ENCODE data around the gene RAET1E.
"Not testable (repeated sequence)": the region's sequence is repeated elsewhere in the genome, so short reads cannot be mapped to it uniquely, and the experiment has no call there.

The RAET1E gene

GRCh38 chr6:149923327-149923986 is 25.5 kb upstream of the RAET1E start:
- no peak for DNase-seq (ENCODE audit: extremely low spot score)
- TF ChIP-seq BHLHE40 (IDR thresholded peaks at IDR 0.05; ENCODE audit: borderline replicate concordance) (no peak), HDGF (IDR thresholded peaks at IDR 0.05; ENCODE audit: borderline replicate concordance) (no peak), L3MBTL2 (conservative IDR thresholded peaks at IDR 0.05) (peak; percentile 26; the same call in 1 of the 2 replicates)
- ChIA-PET CTCF (interaction anchor here (1.3 to 1.9 kb wide), 2 partner anchors 25 to 83 kb away, joined by 4 to 7 read pairs; no protein-coding TSS in a partner anchor), POLR2A (no interaction called here)

DNA sequence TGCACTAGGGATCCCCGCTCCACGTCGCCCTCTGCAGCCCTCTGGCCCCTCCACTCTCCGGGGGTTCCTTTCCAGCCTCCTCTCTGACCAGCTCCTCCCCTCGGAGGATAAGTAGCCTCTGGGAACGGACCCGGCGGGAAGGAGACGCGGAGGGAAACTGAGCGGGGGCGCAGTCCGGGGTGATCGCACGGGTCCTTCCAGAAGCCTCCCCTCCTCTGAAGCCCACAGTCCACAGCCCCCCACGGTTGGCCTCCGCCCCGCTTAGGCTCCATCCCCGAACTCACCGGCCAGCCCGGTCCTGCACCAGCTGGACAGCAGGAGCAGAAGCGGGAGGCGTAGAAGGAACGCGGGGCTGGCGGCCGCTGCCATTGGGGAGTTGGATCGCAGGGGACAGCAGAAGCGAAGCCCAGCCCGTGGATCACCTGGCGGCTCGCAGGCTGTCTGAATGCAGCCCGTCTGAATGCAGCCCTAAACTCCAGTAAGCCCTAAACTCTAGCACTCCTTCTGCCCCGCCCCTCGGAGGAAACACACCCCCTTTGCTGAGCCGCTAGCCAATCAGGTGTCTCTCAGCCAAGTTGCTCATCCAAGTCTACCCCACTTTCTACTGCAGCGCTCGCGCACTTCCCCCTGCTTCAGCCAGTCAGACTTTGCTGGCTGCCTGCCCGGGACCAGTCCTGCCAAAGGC is 24.9 kb upstream of the RAET1E start, which contains the start of gene RAET1G:
Gene RAET1G, minus strand, starts transcription at position 480 of the 685 bp plus-strand sequence. Its CDS starts 111 bp downstream, at position 369.
- POLR2A ChIA-PET: no interaction called here
- no peak for TF ChIP-seq L3MBTL2 (conservative IDR thresholded peaks at IDR 0.05)
- no peak for TF ChIP-seq NFRKB (IDR thresholded peaks at IDR 0.05)
- no peak for TF ChIP-seq ZNF384 (IDR thresholded peaks at IDR 0.05)
- no peak for TF ChIP-seq SUZ12 (IDR thresholded peaks at IDR 0.05)
- no peak for TF ChIP-seq PKNOX1 (IDR thresholded peaks at IDR 0.05)
- TF ChIP-seq ARNT (IDR thresholded peaks at IDR 0.05): no peak
- no peak for TF ChIP-seq HDGF (IDR thresholded peaks at IDR 0.05; ENCODE audit: borderline replicate concordance)
- no peak for TF ChIP-seq FOXK2 (IDR thresholded peaks at IDR 0.05)
- no peak for TF ChIP-seq SP1 (IDR thresholded peaks at IDR 0.05)
- TF ChIP-seq FOXM1 (IDR thresholded peaks at IDR 0.05; ENCODE audit: borderline replicate concordance): no peak
- no peak for TF ChIP-seq LEF1 (IDR thresholded peaks at IDR 0.05; ENCODE audit: borderline replicate concordance)
- TF ChIP-seq CTBP1 (IDR thresholded peaks at IDR 0.05; ENCODE audit: borderline replicate concordance): no peak
- no peak for TF ChIP-seq TARDBP (IDR thresholded peaks at IDR 0.05)
- no peak for TF ChIP-seq ELF4 (IDR thresholded peaks at IDR 0.05)
- TF ChIP-seq BHLHE40 (IDR thresholded peaks at IDR 0.05; ENCODE audit: borderline replicate concordance): no peak
- TF ChIP-seq FOXA1 (IDR thresholded peaks at IDR 0.05): no peak
- CTCF ChIA-PET: interaction anchor here (0.7 to 1.9 kb wide), 4 partner anchors 17 to 84 kb away, joined by 3 to 7 read pairs (median 4); no protein-coding TSS in a partner anchor
- peak; percentile 94 for DNase-seq (ENCODE audit: extremely low spot score)

GRCh38 chr6:149922091-149922490 is 24.2 kb upstream of the RAET1E start:
- POLR2A ChIA-PET; DNase-seq (ENCODE audit: extremely low spot score): not testable (repeated sequence)
- CTCF ChIA-PET: interaction anchor here (0.7 to 1.0 kb wide), 3 partner anchors 16 to 83 kb away, joined by 3 to 5 read pairs (median 4); no protein-coding TSS in a partner anchor

- DNase-seq (ENCODE audit: extremely low spot score): no peak
- POLR2A ChIA-PET: no interaction called here
- no peak for TF ChIP-seq CTBP1 (IDR thresholded peaks at IDR 0.05; ENCODE audit: borderline replicate concordance)
- TF ChIP-seq LEF1 (IDR thresholded peaks at IDR 0.05; ENCODE audit: borderline replicate concordance): no peak
- no peak for TF ChIP-seq FOXM1 (IDR thresholded peaks at IDR 0.05; ENCODE audit: borderline replicate concordance)
- CTCF ChIA-PET: no interaction called here
These were observed 23.4 kb upstream of the RAET1E start for GRCh38 chr6:149921361-149921760.

- POLR2A ChIA-PET: no interaction called here
- DNase-seq (ENCODE audit: extremely low spot score): no peak
- CTCF ChIA-PET: no interaction called here
- TF ChIP-seq TARDBP (IDR thresholded peaks at IDR 0.05) (no peak), CTBP1 (IDR thresholded peaks at IDR 0.05; ENCODE audit: borderline replicate concordance) (no peak), BHLHE40 (IDR thresholded peaks at IDR 0.05; ENCODE audit: borderline replicate concordance) (no peak), SP1 (IDR thresholded peaks at IDR 0.05) (no peak), HDGF (IDR thresholded peaks at IDR 0.05; ENCODE audit: borderline replicate concordance) (no peak), FOXK2 (IDR thresholded peaks at IDR 0.05) (no peak), SUZ12 (IDR thresholded peaks at IDR 0.05) (no peak), ZNF384 (IDR thresholded peaks at IDR 0.05) (no peak), L3MBTL2 (conservative IDR thresholded peaks at IDR 0.05) (no peak), NFRKB (IDR thresholded peaks at IDR 0.05) (no peak), FOXA1 (IDR thresholded peaks at IDR 0.05) (no peak), PKNOX1 (IDR thresholded peaks at IDR 0.05) (no peak), LEF1 (IDR thresholded peaks at IDR 0.05; ENCODE audit: borderline replicate concordance) (no peak), ELF4 (IDR thresholded peaks at IDR 0.05) (no peak), FOXM1 (IDR thresholded peaks at IDR 0.05; ENCODE audit: borderline replicate concordance) (no peak), ARNT (IDR thresholded peaks at IDR 0.05) (no peak)
These were observed 21.9 kb upstream of the RAET1E start for GRCh38 chr6:149919834-149920225.

- CTCF ChIA-PET; POLR2A ChIA-PET; DNase-seq (ENCODE audit: extremely low spot score): not testable (repeated sequence)
These were observed 21.4 kb upstream of the RAET1E start for GRCh38 chr6:149919126-149919833.

All from HEK293T (cell line).